PC-3 (cell line): ENCODE results near the gene APOO. TPM values are rescaled to one million over a fixed set of nuclear protein-coding genes. Genes with fewer than 3 reads are reported as not detected.

ENCODE experiments used
- ATAC-seq: fragments of 200-7000 bp; cut with Tn5 transposase; 2 replicates; pipeline ENCODE4 v1.9.1; 2020; ENCODE audit warnings: mild to moderate bottlenecking, moderate library complexity
- BruUV-seq: library from RNA; stranded (reverse); fragments of 400-500 nt; replicated peaks from 2 replicates; lab custom pipeline; 2021; lab: Mats Ljungman, UMichigan
- CTCF ChIA-PET: fragments of 300-600 bp; sonication (Branson Sonifier 250); formaldehyde crosslinking; loops from one replicate; lab custom pipeline; 2022; ENCODE audit warnings: antibody characterized with exemption; lab: Charles Lee
- POLR2A ChIA-PET: fragments of 300-600 bp; sonication (Branson Sonifier 250); formaldehyde crosslinking; loops from one replicate; lab custom pipeline; 2022; ENCODE audit warnings: antibody characterized with exemption; ENCODE audit not compliant: unreplicated experiment; lab: Charles Lee
- DNase-seq: peaks from one replicate; pipeline ENCODE4 v3.0.0-alpha.2; 2015
- H2AFZ ChIP-seq: fragments of 300-600 bp; sonication (generic); 2 replicates; pipeline ENCODE4 v1.6.0; 2016; ENCODE audit warnings: antibody characterized with exemption, low read length
- H3F3A ChIP-seq: fragments of 300-600 bp; sonication (generic); one replicate; pipeline ENCODE4 v1.6.0; 2017; ENCODE audit warnings: antibody characterized with exemption, low read length, control low read depth, mild to moderate bottlenecking; ENCODE audit not compliant: unreplicated experiment
- H3K27ac ChIP-seq: fragments of 300-600 bp; sonication (generic); 2 replicates; pipeline ENCODE4 v1.5.1; 2016; ENCODE audit warnings: mild to moderate bottlenecking, low read length
- H3K27me3 ChIP-seq: fragments of 300-600 bp; sonication (generic); 2 replicates; pipeline ENCODE4 v1.6.1; 2016; ENCODE audit warnings: low read length, mixed read lengths
- H3K36me3 ChIP-seq: fragments of 300-600 bp; sonication (generic); 2 replicates; pipeline ENCODE4 v1.6.1; 2016; ENCODE audit warnings: low read depth, mixed run types, low read length, mixed read lengths
- H3K4me1 ChIP-seq: fragments of 300-600 bp; sonication (generic); 2 replicates; pipeline ENCODE4 v1.5.1; 2016; ENCODE audit warnings: low read length; ENCODE audit not compliant: insufficient read depth
- H3K4me2 ChIP-seq: fragments of 300-600 bp; sonication (generic); 2 replicates; pipeline ENCODE4 v1.6.0; 2016; ENCODE audit warnings: low read length
- H3K4me3 ChIP-seq: fragments of 300-600 bp; sonication (generic); 2 replicates; pipeline ENCODE4 v1.5.1; 2016; ENCODE audit warnings: mild to moderate bottlenecking, low read length, mixed read lengths
- H3K79me2 ChIP-seq: fragments of 300-600 bp; sonication (generic); 2 replicates; pipeline ENCODE4 v1.6.1; 2017; ENCODE audit warnings: low read length, mixed read lengths
- H3K9ac ChIP-seq: fragments of 300-600 bp; sonication (generic); 2 replicates; pipeline ENCODE4 v1.6.0; 2016; ENCODE audit warnings: mild to moderate bottlenecking, low read length
- H3K9me2 ChIP-seq: fragments of 300-600 bp; sonication (generic); replicated peaks from 2 replicates; pipeline ENCODE4 v1.6.1; 2016; ENCODE audit warnings: mixed run types, low read length, mixed read lengths
- H3K9me3 ChIP-seq: fragments of 300-600 bp; sonication (generic); 2 replicates; pipeline ENCODE4 v1.6.1; 2016; ENCODE audit warnings: low read length, mixed read lengths
- H4K20me1 ChIP-seq: fragments of 300-600 bp; sonication (generic); 2 replicates; pipeline ENCODE4 v1.6.1; 2016; ENCODE audit warnings: low read length, mixed read lengths
- CTCF ChIP-seq: fragments of 300-600 bp; sonication (generic); conservative IDR thresholded peaks from 2 replicates; pipeline ENCODE4 v1.5.1; 2017; ENCODE audit warnings: antibody characterized with exemption, low read depth, mild to moderate bottlenecking, low read length
- EZH2 ChIP-seq: fragments of 300-600 bp; sonication (generic); IDR thresholded peaks from one replicate; pipeline ENCODE4 v1.6.1; 2017; ENCODE audit warnings: antibody characterized with exemption, mild to moderate bottlenecking, low read length; ENCODE audit not compliant: unreplicated experiment
- EZH2phosphoT487 ChIP-seq: fragments of 300-600 bp; sonication (generic); IDR thresholded peaks from 2 replicates; pipeline ENCODE4 v1.6.1; 2018; ENCODE audit warnings: mild to moderate bottlenecking, antibody characterized with exemption, low read length, borderline replicate concordance
- intact Hi-C: fragments of 100-400 bp; cut with micrococcal nuclease; formaldehyde crosslinking; loops from 2 replicates; pipeline ENCODE4 v1.9.0; 2023
- total RNA-seq: library from RNA; depleted of rRNA; stranded (reverse); fragments of >200 nt; gene quantifications from 2 replicates; pipeline ENCODE4 v1.2.3, GENCODE V29; 2014

Gene APOO
- total RNA-seq, 1 experiment from 2014 or later, result 34.0 TPM

GRCh38 chrX:23822841-23823240 lies 84.9 kb downstream of the APOO start:
- H3K4me1 ChIP-seq, result peaks cover 27% of the 10 kb centered on the region
- CTCF ChIA-PET, result no interaction called here
- peak overlapping the region; percentile 41 for H3K4me2 ChIP-seq
- no peaks in the 10 kb centered on the region for H3K9me2 ChIP-seq
- peak overlapping the region; percentile 71 for H2AFZ ChIP-seq
- peak; percentile 9; the same call in 1 of the 2 replicates for ATAC-seq
- TF ChIP-seq EZH2phosphoT487 (no peak), EZH2 (no peak), CTCF (no peak)
- H3K36me3 ChIP-seq, result no peaks in the 10 kb centered on the region
- DNase-seq, result no peak
- no peaks in the 10 kb centered on the region for H3K9me3 ChIP-seq
- POLR2A ChIA-PET, result interaction anchor here (0.6 kb wide), 1 partner anchor 57 kb away, joined by 3 read pairs; no protein-coding TSS in a partner anchor
- intact Hi-C loops, result loop anchor here (5.0 kb wide), 1 partner anchor 59 kb away; no protein-coding TSS in a partner anchor
- H3K4me3 ChIP-seq, result no peak overlapping the region
- H3F3A ChIP-seq, result no peaks in the 10 kb centered on the region
- peak overlapping the region; percentile 87 for H3K9ac ChIP-seq
- H3K27me3 ChIP-seq, result no peaks in the 10 kb centered on the region
- no peaks in the 10 kb centered on the region for H4K20me1 ChIP-seq
- H3K79me2 ChIP-seq, result no peaks in the 10 kb centered on the region
- BruUV-seq, result no TSS peak
- peak overlapping the region; percentile 98 for H3K27ac ChIP-seq

- Histone ChIP-seq H3K79me2 (no peaks in the 10 kb centered on the region), H3K4me2 (peak overlapping the region; percentile 41), H3K9me2 (no peaks in the 10 kb centered on the region), H2AFZ (peak overlapping the region; percentile 71), H3K36me3 (no peaks in the 10 kb centered on the region), H3F3A (no peaks in the 10 kb centered on the region), H3K27ac (peak overlapping the region; percentile 98), H3K9ac (peak overlapping the region; percentile 87), H3K9me3 (no peaks in the 10 kb centered on the region), H3K27me3 (no peaks in the 10 kb centered on the region), H4K20me1 (no peaks in the 10 kb centered on the region), H3K4me3 (no peak overlapping the region), H3K4me1 (peaks cover 27% of the 10 kb centered on the region)
- POLR2A ChIA-PET, result interaction anchor here (0.6 kb wide), 1 partner anchor 57 kb away, joined by 3 read pairs; no protein-coding TSS in a partner anchor
- intact Hi-C loops, result loop anchor here (5.0 kb wide), 1 partner anchor 60 kb away; no protein-coding TSS in a partner anchor
- DNase-seq, result peak; percentile 69
- no TSS peak for BruUV-seq
- ATAC-seq, result peak; percentile 93
- no peak for TF ChIP-seq CTCF
- no peak for TF ChIP-seq EZH2phosphoT487
- no peak for TF ChIP-seq EZH2
- CTCF ChIA-PET, result no interaction called here
Observed at GRCh38 chrX:23822397-23822796, 85.3 kb downstream of the APOO start.

GRCh38 chrX:23821847-23822246 lies 85.9 kb downstream of the APOO start:
- POLR2A ChIA-PET, result interaction anchor here (0.6 kb wide), 1 partner anchor 76 kb away, joined by 5 read pairs; no protein-coding TSS in a partner anchor
- H3K9me3 ChIP-seq, result no peaks in the 10 kb centered on the region
- TSS peak; percentile 29 for BruUV-seq
- TF ChIP-seq EZH2 (no peak), EZH2phosphoT487 (no peak), CTCF (no peak)
- H3K79me2 ChIP-seq, result no peaks in the 10 kb centered on the region
- no peaks in the 10 kb centered on the region for H3K36me3 ChIP-seq
- H3K27me3 ChIP-seq, result no peaks in the 10 kb centered on the region
- H3K27ac ChIP-seq, result peak overlapping the region; percentile 98
- CTCF ChIA-PET, result no interaction called here
- H3K4me1 ChIP-seq, result peaks cover 27% of the 10 kb centered on the region
- H3K9me2 ChIP-seq, result no peaks in the 10 kb centered on the region
- H3K4me3 ChIP-seq, result no peak overlapping the region
- no peak overlapping the region for H2AFZ ChIP-seq
- DNase-seq (no peak), ATAC-seq (no peak)
- H3F3A ChIP-seq, result no peaks in the 10 kb centered on the region
- H3K9ac ChIP-seq, result peak overlapping the region; percentile 87
- H3K4me2 ChIP-seq, result peak overlapping the region; percentile 41
- H4K20me1 ChIP-seq, result no peaks in the 10 kb centered on the region
- intact Hi-C loops, result loop anchor here (5.0 kb wide), 1 partner anchor 60 kb away; no protein-coding TSS in a partner anchor
